GM12878 (cell line): ENCODE data around the gene TOB2. TPM values are rescaled to one million over a fixed set of nuclear protein-coding genes. Genes with fewer than 3 reads are reported as not detected.

Source experiments
- ATAC-seq: fragments of 200-7000 bp; cut with Tn5 transposase; 3 replicates; pipeline ENCODE4 v1.9.1; 2020; ENCODE audit warnings: mild to moderate bottlenecking, moderate library complexity
- BruUV-seq: library from RNA; stranded (reverse); fragments of 400-500 nt; replicated peaks from 2 replicates; lab custom pipeline; 2021; lab: Mats Ljungman, UMichigan
- CTCF ChIA-PET: fragments of 300-600 bp; sonication (Branson Sonifier 250); formaldehyde crosslinking; extraction: SDS; loops from one replicate; lab custom pipeline; 2021; ENCODE audit warnings: inconsistent platforms; lab: Yijun Ruan, JAX
- POLR2A ChIA-PET: fragments of 350-600 bp; formaldehyde crosslinking; extraction: SDS; loops from one replicate; lab custom pipeline; 2021; ENCODE audit warnings: inconsistent platforms; lab: Charles Lee
- RAD21 ChIA-PET: fragments of 300-600 bp; sonication (Branson Sonifier 250); formaldehyde crosslinking; loops from one replicate; lab custom pipeline; 2023; ENCODE audit warnings: antibody characterized with exemption; ENCODE audit not compliant: unreplicated experiment; lab: Charles Lee
- SMC1A ChIA-PET: fragments of 300-600 bp; sonication (Branson Sonifier 250); formaldehyde crosslinking; loops from one replicate; lab custom pipeline; 2023; ENCODE audit not compliant: unreplicated experiment, uncharacterized antibody; lab: Charles Lee
- DNase-seq: peaks from one replicate; pipeline ENCODE4 v3.0.0-alpha.2; 2011; ENCODE audit warnings: low read depth, low spot score
- FAIRE-seq: peaks from 3 replicates; lab custom pipeline; 2011; peaks lifted over from hg19 to GRCh38; lab: Jason Lieb, UNC
- H2AFZ ChIP-seq: 2 replicates; pipeline ENCODE4 v1.6.0; 2011; ENCODE audit warnings: low read depth, low read length, control low read depth; ENCODE audit not compliant: control insufficient read depth
- H3K27ac ChIP-seq: 2 replicates; pipeline ENCODE4 v1.5.1; 2011; ENCODE audit warnings: control low read depth; ENCODE audit not compliant: control insufficient read depth, insufficient read depth
- H3K27me3 ChIP-seq, 2 experiments: replicated peaks in 1 of 2; 2 replicates each; pipeline versions ENCODE4 v1.6.0 to v1.6.1; 2011; ENCODE audit warnings: low read length in 1 of 2; ENCODE audit not compliant: control insufficient read depth in 2 of 2, insufficient read depth in 2 of 2
- H3K36me3 ChIP-seq, 2 experiments: 2 replicates each; pipeline ENCODE4 v1.5.1; 2011; ENCODE audit warnings: low read length in 1 of 2; ENCODE audit not compliant: control insufficient read depth in 2 of 2, insufficient read depth in 2 of 2
- H3K4me1 ChIP-seq: 2 replicates; pipeline ENCODE4 v1.6.1; 2011; ENCODE audit warnings: mild to moderate bottlenecking, low read length, moderate library complexity, mixed read lengths; ENCODE audit not compliant: control insufficient read depth, insufficient read depth
- H3K4me2 ChIP-seq: 2 replicates; pipeline ENCODE4 v1.6.0; 2011; ENCODE audit warnings: control low read depth; ENCODE audit not compliant: control insufficient read depth, insufficient read depth
- H3K4me3 ChIP-seq: fragments of 200-600 bp; sonication (generic); 2 replicates; pipeline ENCODE4 v1.5.1; 2016
- H3K79me2 ChIP-seq: 2 replicates; pipeline ENCODE4 v1.6.0; 2011; ENCODE audit warnings: low read length; ENCODE audit not compliant: control insufficient read depth, insufficient read depth
- H3K9ac ChIP-seq: 2 replicates; pipeline ENCODE4 v1.8.0; 2011; ENCODE audit warnings: low read length, control low read depth, mixed read lengths; ENCODE audit not compliant: control insufficient read depth, insufficient read depth
- H3K9me3 ChIP-seq: replicated peaks from 3 replicates; pipeline ENCODE4 v1.5.1; 2011; ENCODE audit warnings: mild to moderate bottlenecking, low read length; ENCODE audit not compliant: control insufficient read depth, insufficient read depth
- H4K20me1 ChIP-seq: 2 replicates; pipeline ENCODE4 v1.6.0; 2011; ENCODE audit not compliant: control insufficient read depth, insufficient read depth
- HCFC1 ChIP-seq: fragments of 150-350 bp; IDR thresholded peaks from 2 replicates; pipeline ENCODE4 v1.6.1; 2014; ENCODE audit warnings: low read length
- MXI1 ChIP-seq: fragments of 150-350 bp; IDR thresholded peaks from 2 replicates; pipeline ENCODE4 v1.6.1; 2011; ENCODE audit warnings: low read depth, mild to moderate bottlenecking, inconsistent platforms, low read length, improper control_type of control experiment
- POLR2AphosphoS2 ChIP-seq: IDR thresholded peaks from 2 replicates; pipeline ENCODE4 v1.6.1; 2011; ENCODE audit warnings: low read depth, mild to moderate bottlenecking, low read length, improper control_type of control experiment, moderate library complexity
- RAD51 ChIP-seq: fragments of 450-650 bp; IDR thresholded peaks from 2 replicates; pipeline ENCODE4 v1.6.1; 2016; ENCODE audit warnings: moderate library complexity, mild to moderate bottlenecking, inconsistent platforms
- YY1 ChIP-seq: IDR thresholded peaks from 2 replicates; pipeline ENCODE4 v1.6.1; 2011; ENCODE audit warnings: low read depth, mild to moderate bottlenecking, low read length
- ZZZ3 ChIP-seq: IDR thresholded peaks from 2 replicates; pipeline ENCODE4 v1.6.1; 2011; ENCODE audit warnings: low read depth; ENCODE audit not compliant: control insufficient read depth, insufficient read length
- WGBS: methylation state at CpG from one replicate; pipeline ENCODE4 v1.1.6; 2016; ENCODE audit warnings: low lambda C conversion rate; ENCODE audit not compliant: insufficient replicate concordance, insufficient coverage; ENCODE audit errors: missing lambda C conversion rate; 5-methylcytosine and 5-hydroxymethylcytosine counted together
- in situ Hi-C: fragments of 300-500 bp; cut with MboI; formaldehyde crosslinking; loops from 9 replicates; pipeline ENCODE4 v1.14.3; 2018; ENCODE audit warnings: mixed read lengths
- intact Hi-C: fragments of 100-400 bp; cut with micrococcal nuclease; formaldehyde crosslinking; loops from one replicate; pipeline ENCODE4 v1.14.2; 2022; ENCODE audit not compliant: unreplicated experiment
- polyA plus RNA-seq, 11 experiments: library from polyadenylated mRNA; depleted of rRNA in 4 of 11; unstranded in 6 of 11; stranded (reverse) in 5 of 11; fragments of >200 nt; fragmentation: Nextera tagmentation in 4 of 11; fragmentation: Illumina TruSeq in 1 of 11; extraction: Ambion mirVana in 4 of 11; extraction: Trizol in 1 of 11; gene quantifications; 1 replicate in 1 of 11; 2 replicates in 10 of 11; pipeline versions ENCODE4 v1.2.1 to v1.2.3, GENCODE V29; 2011 to 2016; ENCODE audit warnings: inconsistent platforms in 2 of 11, missing spikeins in 2 of 11, low read depth in 1 of 11
- total RNA-seq, 4 experiments: library from RNA; depleted of rRNA in 3 of 4; stranded (reverse); fragments of >200 nt in 3 of 4; fragmentation: Illumina TruSeq in 1 of 4; extraction: Trizol in 1 of 4; gene quantifications; 2 replicates each; pipeline versions ENCODE4 v1.2.1 to v1.2.3, GENCODE V29; 2013 to 2021
- TF ChIP-seq, protein P1 (sequence below): IDR thresholded peaks from 2 replicates; pipeline ENCODE4 v1.6.1; 2011; ENCODE audit warnings: low read depth, low read length, improper control_type of control experiment, borderline replicate concordance
- TF ChIP-seq, protein P2 (sequence below): fragments of 450-650 bp; IDR thresholded peaks from 2 replicates; pipeline ENCODE4 v1.6.1; 2018; ENCODE audit warnings: borderline replicate concordance, mild to moderate bottlenecking; ENCODE audit not compliant: partially characterized antibody

TOB2 gene
- total and polyA plus RNA-seq, 10 of the 15 experiments (the other 5 are each of a cell fraction or from before 2014, with no cell fraction given), result 4.5 to 32.0 (median 15.1) TPM

DNA sequence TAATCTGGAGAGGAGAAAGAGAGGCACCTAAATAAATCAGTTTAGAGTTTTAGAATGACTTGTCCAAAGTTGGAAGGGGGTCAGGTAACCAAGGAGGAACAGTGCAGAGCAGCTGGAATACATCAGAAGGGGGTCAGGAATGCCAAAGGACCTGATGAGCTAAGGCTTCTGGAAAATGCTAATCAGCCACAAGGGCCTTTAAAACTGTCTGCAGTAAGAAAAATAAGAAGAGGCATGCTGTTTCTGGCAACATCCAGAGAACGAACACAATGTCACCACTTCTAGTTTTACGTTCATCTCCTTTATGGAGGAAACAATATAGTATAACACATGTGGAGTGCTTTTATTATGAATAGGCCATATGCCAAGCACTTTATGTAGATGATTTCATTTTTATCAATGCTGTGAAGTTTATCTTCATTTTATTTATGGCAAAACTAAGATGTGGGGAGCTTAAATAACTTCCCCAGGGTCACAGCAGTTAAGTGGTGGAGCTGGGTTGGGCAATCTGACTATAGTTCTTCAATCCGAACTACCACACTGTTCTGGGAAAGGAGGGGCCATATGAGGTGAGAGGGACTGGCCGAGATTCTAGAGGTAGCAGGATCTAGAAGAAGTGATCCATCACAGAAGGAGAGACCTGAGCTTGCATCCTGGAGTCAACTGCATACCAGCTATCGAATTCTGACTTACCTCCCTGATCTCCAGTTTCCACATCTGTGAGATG, 44.9 kb upstream of the TOB2 start:
- BruUV-seq, result no TSS peak
- ChIA-PET RAD21 (interaction anchor here (0.9 kb wide), 1 partner anchor 88 kb away, joined by 3 read pairs; no protein-coding TSS in a partner anchor), SMC1A (interaction anchor here (0.8 to 2.0 kb wide), 3 partner anchors 9 to 88 kb away, joined by 3 to 8 read pairs (median 4); no protein-coding TSS in a partner anchor), POLR2A (no interaction called here), CTCF (interaction anchor here (0.9 to 1.1 kb wide), 3 partner anchors 10 to 36 kb away, joined by 3 to 6 read pairs (median 3); no protein-coding TSS in a partner anchor)
- Histone ChIP-seq H3K4me3 (no peak overlapping the region), H3K4me2 (no peak overlapping the region), H3K4me1 (no peaks in the 10 kb centered on the region), H4K20me1 (peaks cover 3% of the 10 kb centered on the region), H2AFZ (no peak overlapping the region), H3K9me3 (no peaks in the 10 kb centered on the region), H3K79me2 (peaks cover 41% of the 10 kb centered on the region), H3K27me3 (no peaks in the 10 kb centered on the region), H3K9ac (no peak overlapping the region), H3K36me3 (peaks cover 2 to 6% of the 10 kb centered on the region in 2 experiments; a peak in 3 of 4 replicates), H3K27ac (no peak overlapping the region)
- DNase-seq (no peak), FAIRE-seq (no peak), ATAC-seq (no peak)
- TF ChIP-seq MXI1 (no peak), RAD51 (no peak), YY1 (no peak), POLR2AphosphoS2 (no peak), HCFC1 (no peak), ZZZ3 (no peak)
- TF ChIP-seq, protein P1, sequence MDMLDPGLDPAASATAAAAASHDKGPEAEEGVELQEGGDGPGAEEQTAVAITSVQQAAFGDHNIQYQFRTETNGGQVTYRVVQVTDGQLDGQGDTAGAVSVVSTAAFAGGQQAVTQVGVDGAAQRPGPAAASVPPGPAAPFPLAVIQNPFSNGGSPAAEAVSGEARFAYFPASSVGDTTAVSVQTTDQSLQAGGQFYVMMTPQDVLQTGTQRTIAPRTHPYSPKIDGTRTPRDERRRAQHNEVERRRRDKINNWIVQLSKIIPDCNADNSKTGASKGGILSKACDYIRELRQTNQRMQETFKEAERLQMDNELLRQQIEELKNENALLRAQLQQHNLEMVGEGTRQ, result no peak
- TF ChIP-seq, protein P2, sequence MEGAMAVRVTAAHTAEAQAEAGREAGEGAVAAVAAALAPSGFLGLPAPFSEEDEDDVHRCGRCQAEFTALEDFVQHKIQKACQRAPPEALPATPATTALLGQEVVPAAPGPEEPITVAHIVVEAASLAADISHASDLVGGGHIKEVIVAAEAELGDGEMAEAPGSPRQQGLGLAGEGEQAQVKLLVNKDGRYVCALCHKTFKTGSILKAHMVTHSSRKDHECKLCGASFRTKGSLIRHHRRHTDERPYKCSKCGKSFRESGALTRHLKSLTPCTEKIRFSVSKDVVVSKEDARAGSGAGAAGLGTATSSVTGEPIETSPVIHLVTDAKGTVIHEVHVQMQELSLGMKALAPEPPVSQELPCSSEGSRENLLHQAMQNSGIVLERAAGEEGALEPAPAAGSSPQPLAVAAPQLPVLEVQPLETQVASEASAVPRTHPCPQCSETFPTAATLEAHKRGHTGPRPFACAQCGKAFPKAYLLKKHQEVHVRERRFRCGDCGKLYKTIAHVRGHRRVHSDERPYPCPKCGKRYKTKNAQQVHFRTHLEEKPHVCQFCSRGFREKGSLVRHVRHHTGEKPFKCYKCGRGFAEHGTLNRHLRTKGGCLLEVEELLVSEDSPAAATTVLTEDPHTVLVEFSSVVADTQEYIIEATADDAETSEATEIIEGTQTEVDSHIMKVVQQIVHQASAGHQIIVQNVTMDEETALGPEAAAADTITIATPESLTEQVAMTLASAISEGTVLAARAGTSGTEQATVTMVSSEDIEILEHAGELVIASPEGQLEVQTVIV, result no peak
- in situ Hi-C loops, result no loop called here
- 88% methylated on average over 5 of the region's 5 CpGs for WGBS
- intact Hi-C loops, result no loop called here
